Measurements from ENCODE around the gene GPRC5A.

GPRC5A gene

DNA sequence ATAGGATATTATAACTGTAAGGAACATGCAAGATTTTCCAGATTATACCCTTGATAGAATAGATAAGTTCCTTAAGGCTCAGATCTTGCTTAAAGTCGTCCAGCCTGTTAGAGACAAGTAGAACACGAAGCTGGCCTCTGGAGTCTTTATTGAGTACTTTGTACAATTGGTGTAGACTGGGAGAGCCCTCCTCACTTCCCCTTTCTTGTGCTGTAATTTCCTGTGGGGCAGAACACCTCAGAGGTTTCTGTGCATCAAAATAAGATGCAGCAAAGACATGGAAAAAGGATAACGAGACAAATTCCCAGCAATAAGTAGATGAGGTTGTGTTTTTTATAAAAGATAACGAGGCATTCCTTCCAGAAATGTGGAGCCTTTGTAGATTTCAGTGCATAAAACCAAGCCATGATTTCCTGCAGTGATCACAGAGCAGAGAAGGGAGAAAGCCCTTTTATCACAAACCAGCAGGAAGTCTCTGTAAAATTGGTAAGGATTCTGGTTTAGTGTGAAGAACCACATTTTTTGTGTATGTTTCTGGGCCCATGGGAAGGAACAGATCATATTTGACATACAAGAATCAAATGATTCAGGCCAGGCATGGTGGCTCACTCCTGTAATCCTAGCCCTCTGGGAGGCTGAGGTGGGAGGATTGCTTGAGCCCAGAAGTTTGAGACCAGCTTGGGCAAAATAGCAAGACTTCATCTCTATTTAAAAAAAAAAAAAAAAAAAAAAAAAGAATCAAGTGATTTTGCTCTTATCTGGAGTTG, 18.0 kb downstream of the GPRC5A start:
- no peak overlapping the region for H3K4me3 ChIP-seq (ENCODE audit: low read depth, low read length)
- TF ChIP-seq CTCF (IDR thresholded peaks at IDR 0.05; ENCODE audit: low read depth, low read length), result no peak

DNA sequence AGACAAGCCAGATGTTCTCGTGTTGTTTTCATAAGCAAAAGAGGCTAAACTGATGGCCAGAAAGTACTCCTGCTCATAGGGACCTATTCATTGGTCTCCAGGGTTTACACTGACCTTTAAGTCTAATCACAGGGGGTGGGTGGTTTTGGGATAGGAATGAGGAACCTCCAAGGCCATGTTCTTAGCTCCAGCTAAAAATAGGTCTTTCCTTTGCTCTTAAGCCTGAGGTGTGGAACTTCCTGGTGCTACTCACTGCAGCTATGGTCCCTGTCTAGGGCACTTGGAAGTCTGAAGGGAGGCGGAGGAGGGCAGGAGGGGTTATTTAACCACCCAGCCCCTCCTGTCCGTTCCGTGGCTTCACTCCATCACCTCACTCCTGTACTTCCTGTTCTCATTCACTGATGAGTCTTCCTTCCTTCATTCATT, 18.6 kb downstream of the GPRC5A start:
- TF ChIP-seq CTCF (IDR thresholded peaks at IDR 0.05; ENCODE audit: low read depth, low read length), result no peak
- no peak overlapping the region for H3K4me3 ChIP-seq (ENCODE audit: low read depth, low read length)

DNA sequence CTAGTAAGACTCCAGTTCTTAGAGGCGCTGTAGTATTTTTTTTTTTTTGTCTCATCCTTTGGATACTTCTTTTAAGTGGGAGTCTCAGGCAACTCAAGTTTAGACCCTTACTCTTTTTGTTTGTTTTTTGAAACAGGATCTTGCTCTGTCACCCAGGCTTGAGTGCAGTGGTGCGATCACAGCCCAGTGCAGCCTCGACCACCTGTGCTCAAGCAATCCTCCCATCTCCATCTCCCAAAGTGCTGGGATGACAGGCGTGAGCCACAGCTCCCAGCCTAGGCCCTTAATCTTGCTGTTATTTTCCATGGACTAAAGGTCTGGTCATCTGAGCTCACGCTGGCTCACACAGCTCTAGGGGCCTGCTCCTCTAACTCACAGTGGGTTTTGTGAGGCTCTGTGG, 21.3 kb downstream of the GPRC5A start:
- no peak for TF ChIP-seq CTCF (IDR thresholded peaks at IDR 0.05; ENCODE audit: low read depth, low read length)
- H3K4me3 ChIP-seq (ENCODE audit: low read depth, low read length), result no peak overlapping the region

DNA sequence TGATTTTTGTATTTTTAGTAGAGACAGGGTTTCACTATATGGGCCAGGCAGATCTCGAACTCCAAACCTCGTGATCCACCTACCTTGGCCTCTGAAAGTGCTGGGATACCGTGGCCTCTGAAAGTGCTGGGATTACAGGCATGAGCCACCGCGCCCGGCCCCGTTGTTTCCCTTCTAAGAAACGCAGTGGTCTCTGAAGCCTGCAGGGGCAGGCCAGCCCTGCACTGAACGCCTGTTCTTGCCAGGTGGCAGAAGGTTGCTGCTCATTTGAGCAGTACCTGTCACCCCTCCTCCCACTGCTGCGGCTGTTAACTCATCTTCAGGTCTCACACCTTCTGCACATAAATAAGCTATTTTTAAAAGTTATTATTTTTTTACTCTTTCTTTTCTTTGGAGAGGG, 24.3 kb downstream of the GPRC5A start:
- no peak for TF ChIP-seq CTCF (IDR thresholded peaks at IDR 0.05; ENCODE audit: low read depth, low read length)
- H3K4me3 ChIP-seq (ENCODE audit: low read depth, low read length), result no peak overlapping the region

DNA sequence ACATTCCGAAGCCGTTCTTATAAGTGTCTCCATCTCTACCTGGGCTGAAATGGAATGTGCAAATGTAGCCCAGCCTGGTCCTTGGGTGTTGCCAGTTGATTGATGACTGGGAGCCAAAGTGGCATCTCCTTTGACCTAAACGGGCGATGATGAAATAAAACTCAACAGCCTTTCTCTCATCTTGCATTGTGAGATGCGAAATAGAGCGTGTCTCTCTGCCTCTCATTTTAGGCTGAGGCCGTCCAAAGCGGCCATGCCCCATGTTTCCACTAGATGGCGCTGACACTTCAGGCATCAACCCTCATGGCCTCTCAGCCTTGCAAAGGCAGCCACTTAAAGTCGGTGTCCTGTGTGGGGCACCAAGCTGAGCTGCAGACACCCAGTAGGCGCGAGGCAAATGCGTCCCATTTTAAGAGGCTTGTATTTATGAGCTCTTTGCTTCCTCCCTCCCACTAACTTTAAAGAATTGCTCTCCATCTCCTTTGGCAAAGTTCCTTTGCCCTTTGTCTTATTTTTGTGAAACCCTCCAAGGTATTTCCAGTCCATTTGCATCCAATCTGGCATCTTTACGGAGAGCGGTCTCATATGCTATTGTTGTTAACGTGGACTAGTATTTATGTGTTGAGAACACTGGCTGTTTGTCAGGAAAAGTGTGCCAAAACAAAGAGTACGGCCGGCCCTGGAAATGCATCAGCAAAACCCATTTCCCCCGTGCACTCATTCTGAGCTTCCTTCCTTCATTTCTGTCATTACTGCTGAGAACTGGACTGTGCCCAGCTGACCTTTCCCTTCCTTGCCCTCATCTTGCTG, 25.0 kb downstream of the GPRC5A start:
- H3K4me3 ChIP-seq (ENCODE audit: low read depth, low read length), result no peak overlapping the region
- peak; percentile 99 for TF ChIP-seq CTCF (IDR thresholded peaks at IDR 0.05; ENCODE audit: low read depth, low read length)

- H3K4me3 ChIP-seq (ENCODE audit: low read depth, low read length), result no peak overlapping the region
- no peak for TF ChIP-seq CTCF (IDR thresholded peaks at IDR 0.05; ENCODE audit: low read depth, low read length)
These were observed 26.2 kb downstream of the GPRC5A start for GRCh38 chr12:12917517-12917916.

GRCh38 chr12:12918781-12919389, 27.5 kb downstream of the GPRC5A start:
- no peak overlapping the region for H3K4me3 ChIP-seq (ENCODE audit: low read depth, low read length)
- TF ChIP-seq CTCF (IDR thresholded peaks at IDR 0.05; ENCODE audit: low read depth, low read length), result no peak
